NCI-H510A treated with DMSO at 0.1 percent for 48 hours (cell line): ENCODE measurements around the gene CCL2.
"Not testable (repeated sequence)": the region's sequence is repeated elsewhere in the genome, so short reads cannot be mapped to it uniquely, and the experiment has no call there.

Source experiments
- DNase-seq: peaks from one replicate; lab custom pipeline; 2025; lab: John Stamatoyannopoulos, UW

CCL2 gene

DNA sequence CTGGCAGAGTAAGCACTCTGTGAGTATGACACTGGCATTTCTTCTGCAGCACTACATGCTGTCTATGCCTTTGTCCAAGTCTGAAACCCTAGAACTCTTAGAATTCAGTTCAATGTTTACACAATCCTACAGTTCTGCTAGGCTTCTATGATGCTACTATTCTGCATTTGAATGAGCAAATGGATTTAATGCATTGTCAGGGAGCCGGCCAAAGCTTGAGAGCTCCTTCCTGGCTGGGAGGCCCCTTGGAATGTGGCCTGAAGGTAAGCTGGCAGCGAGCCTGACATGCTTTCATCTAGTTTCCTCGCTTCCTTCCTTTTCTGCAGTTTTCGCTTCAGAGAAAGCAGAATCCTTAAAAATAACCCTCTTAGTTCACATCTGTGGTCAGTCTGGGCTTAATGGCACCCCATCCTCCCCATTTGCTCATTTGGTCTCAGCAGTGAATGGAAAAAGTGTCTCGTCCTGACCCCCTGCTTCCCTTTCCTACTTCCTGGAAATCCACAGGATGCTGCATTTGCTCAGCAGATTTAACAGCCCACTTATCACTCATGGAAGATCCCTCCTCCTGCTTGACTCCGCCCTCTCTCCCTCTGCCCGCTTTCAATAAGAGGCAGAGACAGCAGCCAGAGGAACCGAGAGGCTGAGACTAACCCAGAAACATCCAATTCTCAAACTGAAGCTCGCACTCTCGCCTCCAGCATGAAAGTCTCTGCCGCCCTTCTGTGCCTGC lies at the start of gene CCL2:
Gene CCL2, plus strand, starts transcription at position 635 of the 730 bp plus-strand sequence. Its CDS starts 65 bp downstream, at position 700.
- DNase-seq: no peak

DNA sequence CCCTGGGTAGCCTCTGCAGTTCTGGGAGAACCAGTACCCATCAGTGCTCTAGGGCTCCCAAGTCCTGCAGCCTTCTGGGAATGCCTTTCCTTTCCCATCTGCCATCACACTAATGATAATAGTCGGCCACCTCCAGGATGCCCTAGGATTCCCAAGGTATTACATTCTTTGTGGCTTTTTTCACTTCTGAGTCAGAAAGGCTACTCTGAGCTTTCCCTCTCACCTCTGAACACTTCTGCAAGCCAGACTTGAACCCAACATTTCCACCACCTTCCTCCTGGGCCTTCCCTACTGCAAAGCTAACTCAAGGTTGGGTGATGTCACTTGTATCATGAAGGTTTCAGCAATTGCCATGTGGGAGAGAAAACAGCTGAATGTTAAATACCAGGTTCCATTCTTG lies 49.7 kb upstream of the CCL2 start:
- DNase-seq: no peak

DNA sequence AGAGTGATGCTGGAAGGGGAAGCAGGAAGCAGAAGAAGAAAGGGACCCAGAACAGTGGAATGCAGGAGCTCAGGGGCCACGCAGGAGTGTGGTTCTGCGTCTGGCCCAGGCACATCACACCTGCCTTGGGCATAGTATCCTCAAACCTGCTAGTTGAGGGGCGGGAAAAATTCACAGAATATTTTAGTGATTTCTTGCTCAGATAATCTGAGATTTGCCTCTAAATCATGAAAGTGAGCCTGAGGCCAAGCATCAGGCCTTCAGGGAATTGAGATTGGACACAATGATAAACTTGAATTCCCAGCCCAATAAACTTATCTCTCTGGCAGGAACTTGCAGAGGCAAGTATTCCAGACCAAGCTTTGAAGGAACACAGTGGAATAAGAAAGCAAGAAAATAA lies 48.5 kb upstream of the CCL2 start:
- DNase-seq: no peak

DNA sequence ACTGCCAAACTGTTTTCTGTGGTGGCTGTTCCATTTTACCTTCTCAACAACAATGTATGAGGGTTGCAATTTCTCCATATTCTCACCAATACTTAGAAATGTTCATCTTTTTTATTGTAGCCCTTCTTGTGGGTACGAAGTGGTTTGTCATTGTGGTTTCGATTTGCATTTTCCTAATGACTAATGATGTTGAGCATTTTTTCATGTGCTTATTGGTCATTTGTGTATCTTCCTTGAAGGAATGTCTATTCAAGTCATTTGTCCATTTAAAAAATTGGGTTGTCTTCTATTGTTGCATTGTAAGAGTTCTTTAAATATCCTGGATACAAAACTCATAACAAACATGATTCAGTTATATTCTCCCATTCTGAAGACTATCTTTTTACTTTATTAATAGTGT lies 47.5 kb upstream of the CCL2 start:
- no peak for DNase-seq

DNA sequence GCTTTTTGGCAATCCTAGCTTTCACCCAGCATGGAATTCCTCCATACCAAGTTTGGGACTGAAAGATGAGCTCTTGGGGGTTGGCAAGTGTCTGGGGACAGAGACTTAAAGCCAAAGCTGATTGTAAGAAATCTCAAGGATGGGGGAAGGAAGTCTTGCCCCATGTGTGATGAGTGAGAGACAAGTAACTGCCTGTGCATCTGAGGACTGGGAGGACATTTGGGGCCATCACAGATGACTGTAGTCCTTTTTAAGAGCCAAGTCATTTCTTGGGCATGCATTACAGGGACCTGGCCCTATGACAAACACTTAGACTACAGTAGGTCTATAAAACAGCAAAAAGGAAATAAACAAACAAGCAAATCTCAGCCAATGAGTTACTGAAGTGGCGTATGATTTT lies 36.3 kb upstream of the CCL2 start:
- DNase-seq: no peak

DNA sequence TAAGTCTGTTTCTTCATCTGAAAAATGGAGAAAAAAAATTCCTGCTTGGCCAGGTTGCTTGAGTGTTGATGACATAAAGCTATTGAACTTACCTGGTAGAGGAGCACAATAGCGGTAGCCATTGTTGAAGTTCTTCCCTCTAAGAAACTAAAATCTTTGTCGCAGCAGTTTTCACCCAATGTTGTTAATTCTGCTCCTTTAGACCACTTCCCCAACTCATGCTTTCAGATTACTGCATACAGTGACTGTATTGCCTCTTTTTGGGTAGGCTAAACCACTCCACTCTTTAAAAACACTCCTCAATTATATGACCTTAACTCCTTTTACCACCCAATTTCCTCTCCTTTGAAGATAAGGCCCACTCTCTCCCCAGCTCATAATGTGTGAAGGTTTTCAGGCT lies 35.7 kb upstream of the CCL2 start:
- DNase-seq: no peak

DNA sequence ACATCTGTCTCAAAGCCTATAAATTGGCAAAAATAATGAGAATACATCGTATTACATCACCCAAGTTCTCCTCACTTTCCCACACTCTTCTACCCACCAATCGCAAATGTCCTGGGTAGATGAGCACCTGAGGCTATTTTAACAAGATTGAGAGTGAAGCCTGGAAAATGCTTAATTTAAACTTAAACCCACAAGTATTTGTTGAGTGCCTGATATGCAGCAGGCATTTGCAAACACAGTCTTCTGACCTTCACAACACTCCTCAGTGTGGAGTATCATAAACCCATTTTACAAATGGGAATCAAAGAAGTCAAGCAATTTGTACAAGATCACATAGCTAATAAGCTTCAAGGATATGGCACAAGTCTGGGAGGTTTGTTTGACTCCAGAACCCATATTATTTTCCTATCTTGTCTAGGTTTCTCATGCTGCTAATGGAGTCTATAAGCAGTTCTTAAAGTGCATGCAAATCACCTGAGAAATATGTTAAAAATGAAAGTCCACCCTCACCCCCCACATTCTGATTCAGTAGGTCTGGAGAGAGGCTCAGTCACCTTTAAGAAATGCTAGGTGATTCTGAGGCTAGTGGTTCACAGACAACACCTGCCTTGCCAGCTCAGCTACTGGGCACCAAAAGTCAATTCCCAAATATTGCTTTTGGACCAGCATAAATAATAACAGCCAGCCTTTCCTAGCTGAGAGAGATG lies 34.9 kb upstream of the CCL2 start:
- DNase-seq: no peak

DNA sequence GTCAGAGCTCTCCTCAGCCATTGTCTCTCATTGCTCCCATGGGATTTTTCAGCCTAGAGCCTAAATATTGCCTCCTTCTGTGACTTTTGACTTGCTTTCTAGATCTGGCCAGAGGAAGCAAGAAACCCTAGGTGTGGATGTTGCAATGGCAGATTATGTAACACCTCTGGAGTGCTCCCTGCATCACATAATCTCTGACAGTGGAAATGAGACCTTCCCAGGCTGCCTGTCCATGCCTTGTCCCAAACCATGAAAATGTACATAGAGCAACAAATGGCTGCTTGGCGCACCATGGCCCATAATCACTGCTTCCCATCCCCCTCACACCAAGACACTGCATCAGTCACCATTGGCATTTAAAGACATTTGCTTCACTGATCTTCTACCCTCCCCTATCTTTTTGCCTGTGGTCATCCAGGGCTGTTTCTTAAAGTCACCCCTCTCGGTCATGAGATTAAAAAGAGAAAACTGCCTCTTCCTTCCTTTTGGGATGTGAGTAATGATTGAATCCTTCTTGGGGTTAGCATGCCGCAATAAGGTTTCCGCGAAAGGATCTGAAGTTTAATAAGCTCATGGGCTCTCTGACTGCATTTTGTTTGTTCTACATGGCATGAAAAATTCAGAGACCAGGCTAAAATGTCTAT lies 34.2 kb upstream of the CCL2 start:
- no peak for DNase-seq

DNA sequence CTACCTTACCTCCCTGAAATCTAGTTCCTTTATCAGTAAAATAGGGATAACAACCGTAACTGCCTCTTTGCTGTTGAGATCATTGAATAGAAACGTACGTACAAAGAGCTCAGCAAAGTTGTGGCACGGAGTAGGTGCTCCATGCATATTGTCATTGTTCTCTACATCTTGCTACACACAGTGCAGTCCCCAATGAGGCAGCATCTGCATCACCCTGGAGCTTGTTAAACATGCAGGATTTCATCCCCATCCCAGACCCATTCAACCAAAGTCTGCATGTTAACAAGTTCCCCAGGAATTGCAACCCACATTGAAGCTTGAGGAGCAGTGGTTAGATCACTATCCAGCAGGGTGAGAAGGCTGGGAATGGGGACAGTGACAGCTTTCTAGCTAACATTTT lies 33.7 kb upstream of the CCL2 start:
- no peak for DNase-seq

DNA sequence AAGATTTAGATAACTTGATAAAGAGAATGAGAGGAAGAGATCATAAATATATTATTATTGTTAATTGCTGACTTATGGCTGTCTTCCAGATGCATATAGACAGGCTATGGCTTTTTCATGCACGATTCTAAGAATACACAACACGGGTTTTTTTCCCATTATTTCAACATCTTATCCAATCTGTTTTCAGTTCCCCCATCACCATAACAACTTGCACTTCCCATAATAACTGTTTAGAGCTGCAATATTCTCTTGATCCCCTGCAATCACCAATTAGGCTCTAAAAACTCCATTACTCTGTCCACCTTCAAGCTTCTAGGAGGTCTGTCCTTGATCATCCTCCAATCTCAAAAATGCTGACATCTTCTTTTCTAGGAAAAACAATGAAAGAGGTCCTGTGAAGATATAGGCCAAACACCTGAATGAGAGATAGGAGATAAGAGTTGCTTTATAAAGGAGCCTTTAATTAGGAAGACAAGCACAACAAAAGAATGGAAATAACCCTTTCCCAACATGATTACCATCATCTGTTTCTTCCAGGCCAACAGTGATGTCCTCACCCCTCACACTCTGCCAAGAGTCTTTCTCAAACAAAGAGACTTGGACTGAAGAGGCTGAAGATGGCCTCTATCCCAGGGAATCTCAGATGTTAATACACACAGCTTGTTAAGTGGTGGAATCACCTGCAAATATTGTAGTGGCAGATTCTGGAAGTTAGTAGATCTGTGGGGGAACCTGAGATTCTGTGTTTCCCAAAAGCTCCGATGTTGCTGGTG lies 32.2 kb upstream of the CCL2 start:
- no peak for DNase-seq

DNA sequence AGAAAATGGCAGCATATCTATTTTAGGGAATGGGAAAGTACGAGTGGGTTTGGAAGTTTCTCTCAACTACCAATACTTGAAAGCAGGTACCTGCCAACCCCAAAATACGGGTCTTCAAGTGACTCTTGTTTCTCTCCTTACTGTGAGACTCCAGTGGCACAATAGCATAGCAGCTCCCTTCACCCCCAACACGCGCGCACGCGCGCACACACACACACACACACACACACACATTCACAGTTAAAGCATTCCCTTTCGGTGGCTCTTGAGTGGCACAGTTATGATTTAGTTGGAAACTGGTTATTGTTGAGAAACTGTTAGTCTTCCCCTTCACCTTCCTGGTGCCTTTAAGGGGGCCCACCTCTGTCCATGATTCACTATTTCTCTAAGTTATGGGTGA lies 30.0 kb upstream of the CCL2 start:
- DNase-seq: no peak

DNA sequence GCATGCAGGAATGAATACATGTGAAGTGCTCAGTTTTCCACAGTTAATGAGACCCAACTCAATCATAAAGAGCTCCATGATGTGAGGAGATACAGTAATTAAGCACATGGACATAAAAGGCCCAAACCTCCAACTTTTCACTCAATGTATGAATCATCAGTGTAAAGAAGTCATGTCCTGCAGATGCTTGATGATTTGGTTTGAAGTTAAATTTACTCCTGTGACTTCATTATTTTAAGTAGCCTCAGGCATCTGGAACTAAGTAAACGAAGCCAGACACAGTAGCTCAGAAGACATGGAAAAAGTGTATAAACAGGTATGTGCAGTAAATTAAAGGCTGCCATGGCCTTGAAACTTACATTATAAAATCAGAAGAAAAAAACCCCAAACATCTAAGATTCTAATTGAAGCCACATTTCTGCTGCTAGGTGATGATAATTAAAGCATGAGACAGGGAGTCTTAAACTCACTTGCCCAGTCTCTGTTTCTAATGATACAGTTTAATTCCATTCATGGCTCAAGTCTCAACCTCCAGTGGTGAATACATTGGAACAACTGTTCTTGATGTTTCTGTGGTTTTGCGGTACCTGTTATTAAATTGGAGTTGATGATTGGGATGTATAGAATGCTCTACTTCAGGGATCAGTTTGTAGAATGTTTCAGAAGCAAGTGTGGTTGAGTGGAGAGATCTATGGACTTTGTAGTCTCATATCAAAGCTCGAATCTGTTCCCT lies 28.9 kb upstream of the CCL2 start:
- no peak for DNase-seq

DNA sequence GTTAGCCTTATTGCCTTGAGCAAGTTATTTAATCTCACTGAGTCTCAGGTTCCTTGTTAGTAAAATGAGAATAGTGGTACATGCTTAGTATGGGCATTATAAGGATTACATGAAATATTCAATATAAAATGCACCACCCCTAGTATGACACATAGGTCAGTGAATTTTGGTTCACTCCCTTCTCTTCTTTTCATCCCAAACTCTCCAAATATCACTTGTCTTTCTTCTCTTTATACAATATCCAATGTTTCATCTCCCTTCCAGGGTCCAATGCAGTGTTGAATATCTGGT lies 28.4 kb upstream of the CCL2 start:
- DNase-seq: no peak

DNA sequence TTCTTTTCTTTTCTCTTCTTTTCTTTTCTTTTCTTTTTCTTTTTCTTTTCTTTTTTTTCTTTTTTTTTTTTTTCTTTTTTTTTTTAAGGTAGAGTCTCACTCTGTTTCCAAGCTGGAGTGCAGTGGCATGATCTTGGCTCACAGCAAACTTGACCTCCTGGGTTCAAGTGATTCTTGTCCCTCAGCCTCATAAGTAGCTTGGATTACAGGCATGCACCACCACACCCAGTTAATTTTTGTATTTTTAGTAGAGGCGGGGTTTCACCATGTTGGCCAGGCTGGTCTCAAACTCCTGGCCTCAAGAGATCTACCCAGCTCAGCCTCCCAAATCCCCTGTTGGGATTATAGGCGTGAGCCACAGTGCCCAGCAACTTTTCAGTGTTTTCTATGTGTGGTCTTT lies 27.8 kb upstream of the CCL2 start:
- not testable (repeated sequence) for DNase-seq

DNA sequence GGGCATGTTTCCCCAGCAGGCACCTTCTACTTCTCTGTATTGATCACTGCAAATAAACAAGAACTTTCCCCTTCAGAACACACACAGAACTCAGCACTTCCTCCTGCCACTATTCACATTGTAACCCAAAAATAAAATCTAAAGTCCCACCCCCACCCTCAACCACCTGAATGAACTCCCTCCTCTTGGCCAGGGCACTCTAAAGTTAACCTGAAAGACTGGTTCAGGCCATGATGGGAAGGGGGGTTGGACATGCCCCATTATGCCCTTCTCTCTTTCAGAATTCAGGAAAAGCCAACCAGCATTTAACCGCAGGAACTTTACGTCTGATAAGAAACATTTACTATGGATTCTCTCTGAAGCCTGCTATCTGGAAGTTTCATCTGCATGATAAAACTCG lies 27.4 kb upstream of the CCL2 start:
- DNase-seq: no peak

DNA sequence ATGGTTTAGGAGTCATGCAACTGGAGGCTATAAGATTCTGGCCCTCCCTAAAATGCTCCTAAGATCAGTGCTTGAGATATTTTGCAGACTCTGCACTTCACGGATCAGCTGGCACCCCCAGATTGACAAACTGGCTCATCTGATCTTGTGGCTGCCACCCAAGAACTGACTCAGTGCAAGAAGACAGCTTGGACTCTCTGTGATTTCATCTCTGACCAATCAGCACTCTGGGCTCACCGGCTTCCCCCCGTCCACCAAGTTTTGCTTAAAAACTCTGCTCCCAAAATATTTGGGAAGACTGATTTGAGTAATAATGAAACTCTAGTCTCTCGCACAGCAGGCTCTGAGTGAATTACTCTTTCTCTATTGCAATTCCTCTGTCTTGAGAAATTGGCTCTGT lies 26.3 kb upstream of the CCL2 start:
- DNase-seq: no peak

DNA sequence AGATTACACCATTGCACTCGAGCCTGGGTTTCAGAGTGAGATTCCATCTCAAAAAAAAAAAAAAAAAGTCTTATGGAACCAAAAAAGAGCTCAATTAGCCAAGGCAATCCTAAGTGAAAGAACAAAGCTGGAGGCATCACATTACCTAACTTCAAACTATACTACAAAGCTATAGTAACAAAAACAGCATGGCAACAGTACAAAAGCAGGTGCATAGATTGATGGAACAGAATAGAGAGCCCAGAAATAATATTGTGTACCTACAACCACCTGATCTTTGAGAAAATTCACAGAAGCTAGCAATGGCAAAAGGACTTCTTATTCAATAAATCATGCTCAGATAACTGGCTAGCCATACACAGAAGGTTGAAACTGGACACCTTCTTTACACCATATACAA lies 24.7 kb upstream of the CCL2 start:
- DNase-seq: no peak

DNA sequence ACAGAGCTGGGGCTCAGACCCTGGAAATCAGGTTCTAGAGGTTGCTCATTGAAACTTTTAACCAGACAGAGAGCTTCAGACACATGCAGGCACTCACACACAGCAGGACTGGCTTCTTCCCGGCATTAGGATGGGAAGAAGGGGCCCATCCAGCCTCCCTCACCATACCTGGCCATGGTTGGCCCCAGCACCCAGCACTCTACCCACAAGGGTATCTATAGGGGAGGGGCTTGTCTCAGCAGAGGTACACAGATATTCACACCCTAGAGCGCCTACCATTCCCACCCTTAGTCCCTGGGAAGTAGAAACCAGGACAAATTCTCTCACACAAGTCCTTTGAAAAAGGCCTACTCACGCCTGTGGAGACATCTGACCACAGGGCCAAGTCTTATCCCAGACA lies 20.5 kb upstream of the CCL2 start:
- DNase-seq: no peak

DNA sequence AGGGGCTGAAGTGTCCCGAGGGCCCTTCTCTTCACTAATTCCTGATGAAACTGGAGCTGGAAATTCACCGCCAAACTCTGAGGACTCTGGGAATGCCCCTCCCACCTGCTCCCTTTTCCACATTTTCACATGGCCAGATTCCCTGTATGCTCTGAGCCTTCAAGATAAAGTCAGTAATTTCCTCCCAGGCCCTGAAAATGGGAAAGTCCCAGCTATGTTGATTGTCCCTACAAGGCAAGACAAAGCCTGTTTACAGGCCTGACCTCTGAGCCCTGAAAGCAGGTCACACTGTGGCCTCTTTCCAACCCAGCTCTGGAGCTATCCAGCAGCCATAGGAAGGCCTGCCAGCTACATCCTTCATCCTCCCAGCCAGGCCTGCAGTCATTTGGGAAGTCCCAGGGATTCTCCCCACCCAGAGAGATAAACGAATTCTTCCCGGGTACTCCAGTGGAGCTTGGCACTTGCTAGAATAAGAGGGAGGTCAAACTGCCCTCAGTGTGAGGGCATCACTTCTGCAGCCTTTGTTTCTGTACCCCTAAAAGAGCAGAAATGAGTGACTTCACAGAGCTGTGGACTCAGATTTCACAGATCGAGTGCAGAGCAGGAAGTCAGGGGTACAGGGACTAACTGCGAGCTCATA lies 19.6 kb upstream of the CCL2 start:
- no peak for DNase-seq

DNA sequence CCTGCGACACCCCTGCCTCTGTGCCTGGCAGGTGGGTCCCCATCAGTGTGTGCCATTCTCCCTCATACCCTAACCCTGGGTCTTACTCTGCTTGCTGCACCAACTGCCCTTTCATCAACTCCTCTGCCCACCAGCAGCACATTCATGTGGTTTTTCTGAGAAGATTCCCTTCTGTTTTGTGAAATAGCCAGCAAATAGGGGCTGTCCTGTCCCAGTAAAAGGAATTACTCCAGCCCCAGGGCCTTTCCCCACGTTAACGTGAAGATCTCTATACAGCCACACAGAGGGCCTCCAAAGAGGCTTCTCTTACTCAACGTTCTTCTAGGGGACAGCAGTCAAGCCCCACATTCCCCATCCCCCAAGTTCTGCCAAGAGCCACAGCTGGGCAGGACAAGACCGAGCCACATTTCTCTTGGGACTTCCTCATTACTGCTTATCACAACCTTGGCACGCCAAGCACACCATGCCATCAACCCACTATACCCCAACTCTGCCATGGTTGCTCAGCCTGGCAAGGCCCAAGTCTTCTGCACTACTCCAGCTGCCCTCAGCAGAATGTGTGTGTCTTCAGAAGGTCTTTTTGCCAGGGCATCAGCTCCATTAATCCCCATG lies 18.7 kb upstream of the CCL2 start:
- no peak for DNase-seq

DNA sequence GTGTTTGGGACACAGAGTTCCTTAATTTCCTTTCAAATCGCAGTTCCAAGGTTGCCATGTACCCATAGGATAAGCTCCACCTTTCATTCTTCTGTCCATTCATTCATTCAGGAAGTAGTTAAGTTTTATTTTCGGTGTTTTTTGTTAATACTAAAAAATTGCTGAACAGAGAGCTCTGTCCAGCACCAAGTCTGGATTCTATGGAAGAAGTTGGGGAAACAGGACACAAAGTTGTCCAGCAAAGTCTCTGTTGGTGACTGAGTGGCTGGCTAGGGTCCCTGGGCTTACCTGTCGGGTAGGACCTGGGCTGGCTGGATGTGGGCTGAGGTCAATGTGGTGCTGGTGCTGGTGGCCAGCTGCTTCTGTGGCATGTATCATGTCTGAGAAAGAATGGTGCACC lies 17.6 kb upstream of the CCL2 start:
- no peak for DNase-seq
